ENCODE data around the gene BCL11B. TPM values are rescaled to one million over a fixed set of nuclear protein-coding genes. Genes with fewer than 3 reads are reported as not detected.

Gene BCL11B
- total and polyA plus RNA-seq, 2 donors (not counting 1 experiment from before 2014, with no cell fraction given) = 0.33 to 0.42 TPM

DNA sequence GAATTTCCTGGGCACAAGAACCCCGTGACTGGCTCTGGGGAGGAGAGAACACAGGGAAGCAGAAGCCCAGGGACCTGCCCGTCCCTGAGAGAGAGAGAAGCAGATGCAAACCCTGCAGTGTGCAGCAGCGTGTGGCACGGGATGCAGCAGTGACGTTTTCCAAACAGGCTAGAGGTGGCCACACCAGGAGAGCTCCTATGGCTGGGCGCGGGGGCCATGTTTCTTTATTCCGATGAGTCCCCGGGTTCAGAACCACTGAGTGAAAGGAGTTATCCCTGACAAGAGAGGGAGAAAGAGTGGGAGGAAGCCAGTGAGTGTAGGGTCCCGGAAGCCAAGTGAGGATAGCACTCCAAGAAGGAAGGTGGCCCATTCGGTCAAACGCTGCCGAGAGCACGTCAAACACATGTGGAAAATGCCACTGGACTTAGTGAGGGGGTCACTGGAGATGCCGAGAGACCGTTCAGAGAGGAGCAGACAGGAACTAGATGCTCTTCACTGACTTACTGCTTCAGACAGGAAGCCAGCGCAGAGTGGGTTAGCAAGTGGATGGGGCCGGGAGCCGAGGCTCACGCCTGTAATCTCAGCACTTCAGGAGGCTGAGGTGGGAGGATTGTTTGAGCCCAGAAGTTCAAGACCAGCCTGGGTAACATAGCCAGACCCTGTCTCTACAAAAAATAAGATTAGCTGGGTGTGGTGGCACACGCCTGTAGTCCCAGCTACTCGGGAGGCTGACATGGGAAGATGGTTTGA, 123.0 kb downstream of the BCL11B start:
- no peak for TF ChIP-seq EZH2 (IDR thresholded peaks at IDR 0.05; ENCODE audit: borderline replicate concordance, insufficient read depth, low read depth, low read length, poor library complexity, severe bottlenecking)
- TF ChIP-seq CTCF (IDR thresholded peaks at IDR 0.05) = no peak
- DNase-seq = no peak

DNA sequence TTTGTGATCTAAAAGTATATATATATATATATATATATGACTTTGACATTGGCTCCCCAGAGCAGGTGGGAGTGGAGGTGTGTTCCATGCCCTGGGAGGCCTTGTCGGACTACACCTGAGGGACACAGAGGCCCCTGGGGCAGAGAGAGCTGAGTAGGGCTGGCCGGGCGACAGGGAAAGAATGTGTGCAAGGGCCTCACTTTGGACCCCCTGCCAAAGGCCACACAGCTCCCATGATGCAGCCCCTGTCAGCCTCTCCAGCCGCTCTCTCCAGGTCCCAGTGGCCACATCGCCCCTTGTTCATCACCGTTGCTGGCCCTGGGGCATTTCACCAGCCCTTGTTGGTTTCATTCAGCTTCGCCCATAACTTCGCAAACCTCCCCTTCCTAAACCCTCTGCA, 123.9 kb downstream of the BCL11B start:
- no peak overlapping the region for H3K27ac Mint-ChIP-seq
- H3K4me1 Mint-ChIP-seq = no peaks in the 10 kb centered on the region
- Histone ChIP-seq H3K27ac (ENCODE audit: low read length in 2 of 2) (no peak overlapping the region), H2AFZ (ENCODE audit: insufficient read depth, low read depth, low read length, poor library complexity, severe bottlenecking) (no peak overlapping the region), H3K4me2 (replicated peaks; ENCODE audit: low read depth, low read length, poor library complexity, severe bottlenecking) (no peak overlapping the region), H3K4me3 (ENCODE audit: control extremely low read depth in 1 of 5, extremely low read depth in 1 of 5, insufficient read depth in 1 of 5, low read depth in 2 of 5, low read length in 4 of 5) (no peak overlapping the region), H3K4me1 (ENCODE audit: control insufficient read depth in 2 of 2, insufficient read depth in 2 of 2, low read length in 2 of 2) (no peaks in the 10 kb centered on the region), H3K9me3 (ENCODE audit: control extremely low read depth in 1 of 3, control insufficient read depth in 2 of 3, insufficient read depth in 1 of 3, low read length in 2 of 3) (peaks cover 0 to 16% (median 0%) of the 10 kb centered on the region in 3 donors), H3K36me3 (replicated peaks in 1 of 2; ENCODE audit: control extremely low read depth in 1 of 2, control insufficient read depth in 1 of 2, extremely low read depth in 1 of 2, insufficient read depth in 2 of 2, low read length in 1 of 2) (no peaks in the 10 kb centered on the region), H3K79me2 (ENCODE audit: control insufficient read depth, insufficient read depth, low read length) (no peaks in the 10 kb centered on the region), H3K9ac (ENCODE audit: low read length) (no peak overlapping the region), H3K27me3 (replicated peaks in 1 of 4; ENCODE audit: control extremely low read depth in 1 of 4, control insufficient read depth in 3 of 4, insufficient read depth in 4 of 4, low read length in 3 of 4) (no peaks in the 10 kb centered on the region), H4K20me1 (ENCODE audit: control insufficient read depth, insufficient read depth, low read length, poor library complexity, severe bottlenecking) (no peaks in the 10 kb centered on the region)
- TF ChIP-seq EZH2 (IDR thresholded peaks at IDR 0.05; ENCODE audit: borderline replicate concordance, insufficient read depth, low read depth, low read length, poor library complexity, severe bottlenecking) (no peak), CTCF (IDR thresholded peaks at IDR 0.05) (no peak)
- H3K27me3 Mint-ChIP-seq = no peaks in the 10 kb centered on the region
- intact Hi-C loops (cut with micrococcal nuclease) = no loop called here
- ATAC-seq (ENCODE audit: low read depth) (no peak), DNase-seq (no peak)
- 90% methylated on average over 7 of the region's 8 CpGs for WGBS (ENCODE audit: insufficient coverage)
- POLR2A ChIA-PET = no interaction called here
- no peaks in the 10 kb centered on the region for H3K9me3 Mint-ChIP-seq (ENCODE audit: insufficient read depth)
- CTCF ChIA-PET = no interaction called here
- no peak overlapping the region for H3K4me3 Mint-ChIP-seq

More for the DNA sequence above, 123.0 kb downstream of the BCL11B start:
- H3K4me3 ChIP-seq (ENCODE audit: control extremely low read depth in 1 of 5, extremely low read depth in 1 of 5, insufficient read depth in 1 of 5, low read depth in 2 of 5, low read length in 4 of 5) = no peak overlapping the region
- CTCF ChIA-PET = no interaction called here
- H3K9ac ChIP-seq (ENCODE audit: low read length) = no peak overlapping the region
- no peaks in the 10 kb centered on the region for H3K36me3 ChIP-seq (replicated peaks in 1 of 2; ENCODE audit: control extremely low read depth in 1 of 2, control insufficient read depth in 1 of 2, extremely low read depth in 1 of 2, insufficient read depth in 2 of 2, low read length in 1 of 2)
- intact Hi-C loops (cut with micrococcal nuclease) = no loop called here
- H3K4me2 ChIP-seq (replicated peaks; ENCODE audit: low read depth, low read length, poor library complexity, severe bottlenecking) = no peak overlapping the region
- H4K20me1 ChIP-seq (ENCODE audit: control insufficient read depth, insufficient read depth, low read length, poor library complexity, severe bottlenecking) = no peaks in the 10 kb centered on the region
- no peak overlapping the region for H3K27ac Mint-ChIP-seq
- H3K79me2 ChIP-seq (ENCODE audit: control insufficient read depth, insufficient read depth, low read length) = no peaks in the 10 kb centered on the region
- H3K27ac ChIP-seq (ENCODE audit: low read length in 2 of 2) = no peak overlapping the region
- H3K9me3 Mint-ChIP-seq (ENCODE audit: insufficient read depth) = no peaks in the 10 kb centered on the region
- H3K4me3 Mint-ChIP-seq = no peak overlapping the region
- H3K4me1 Mint-ChIP-seq = no peaks in the 10 kb centered on the region
- POLR2A ChIA-PET = no interaction called here
- 80% methylated on average over 21 of the region's 22 CpGs for WGBS (ENCODE audit: insufficient coverage)
- no peak for ATAC-seq (ENCODE audit: low read depth)
- no peak overlapping the region for H2AFZ ChIP-seq (ENCODE audit: insufficient read depth, low read depth, low read length, poor library complexity, severe bottlenecking)
- no peaks in the 10 kb centered on the region for H3K4me1 ChIP-seq (ENCODE audit: control insufficient read depth in 2 of 2, insufficient read depth in 2 of 2, low read length in 2 of 2)
- H3K9me3 ChIP-seq (ENCODE audit: control extremely low read depth in 1 of 3, control insufficient read depth in 2 of 3, insufficient read depth in 1 of 3, low read length in 2 of 3) = peaks cover 0 to 9% (median 0%) of the 10 kb centered on the region in 3 donors
- no peaks in the 10 kb centered on the region for H3K27me3 ChIP-seq (replicated peaks in 1 of 4; ENCODE audit: control extremely low read depth in 1 of 4, control insufficient read depth in 3 of 4, insufficient read depth in 4 of 4, low read length in 3 of 4)
- no peaks in the 10 kb centered on the region for H3K27me3 Mint-ChIP-seq
